PC-9 (cell line): ENCODE data around the gene NCBP1. TPM values are rescaled to one million over a fixed set of nuclear protein-coding genes. Genes with fewer than 3 reads are reported as not detected.

Source experiments
- BruUV-seq: library from RNA; stranded (reverse); fragments of 400-500 nt; replicated peaks from 2 replicates; lab custom pipeline; 2021; lab: Mats Ljungman, UMichigan
- CTCF ChIA-PET: fragments of 300-600 bp; sonication (Branson Sonifier 250); formaldehyde crosslinking; loops from one replicate; lab custom pipeline; 2022; ENCODE audit warnings: antibody characterized with exemption; lab: Charles Lee
- POLR2A ChIA-PET: fragments of 300-600 bp; sonication (Branson Sonifier 250); formaldehyde crosslinking; loops from one replicate; lab custom pipeline; 2022; ENCODE audit warnings: antibody characterized with exemption; ENCODE audit not compliant: unreplicated experiment; lab: Charles Lee
- DNase-seq, 2 experiments: peaks; one replicate each; pipeline versions ENCODE4 v3.0.0 to v3.0.0-alpha.2; 2015 to 2022; ENCODE audit warnings: mixed read lengths in 1 of 2
- H2AFZ ChIP-seq: fragments of 200-600 bp; sonication (generic); 2 replicates; pipeline ENCODE4 v1.8.1; 2017; ENCODE audit warnings: antibody characterized with exemption
- H3F3A ChIP-seq: fragments of 200-600 bp; sonication (generic); 2 replicates; pipeline ENCODE4 v1.8.1; 2017; ENCODE audit warnings: antibody characterized with exemption, mild to moderate bottlenecking, low read depth; ENCODE audit not compliant: insufficient read depth
- H3K27ac ChIP-seq: fragments of 200-600 bp; sonication (generic); 2 replicates; pipeline ENCODE4 v1.6.1; 2016; ENCODE audit warnings: mixed run types
- H3K27me3 ChIP-seq: fragments of 200-600 bp; sonication (generic); 2 replicates; pipeline ENCODE4 v1.6.1; 2016; ENCODE audit warnings: low read depth, mixed run types; ENCODE audit not compliant: insufficient read depth
- H3K36me3 ChIP-seq: fragments of 200-600 bp; sonication (generic); 2 replicates; pipeline ENCODE4 v1.6.1; 2016; ENCODE audit warnings: low read depth, mixed run types
- H3K4me1 ChIP-seq: fragments of 200-600 bp; sonication (generic); replicated peaks from 2 replicates; pipeline ENCODE4 v1.6.1; 2016; ENCODE audit warnings: mixed run types; ENCODE audit not compliant: insufficient read depth
- H3K4me2 ChIP-seq: fragments of 200-600 bp; sonication (generic); 2 replicates; pipeline ENCODE4 v1.6.1; 2017; ENCODE audit warnings: mixed run types
- H3K4me3 ChIP-seq: fragments of 200-600 bp; sonication (generic); 2 replicates; pipeline ENCODE4 v1.6.1; 2016; ENCODE audit warnings: mixed run types
- H3K79me2 ChIP-seq: fragments of 200-600 bp; sonication (generic); 2 replicates; pipeline ENCODE4 v1.6.1; 2017; ENCODE audit warnings: low read depth, mixed run types
- H3K9me2 ChIP-seq: fragments of 200-600 bp; sonication (generic); 2 replicates; pipeline ENCODE4 v1.8.1; 2017; ENCODE audit warnings: mild to moderate bottlenecking; ENCODE audit not compliant: insufficient read depth
- H3K9me3 ChIP-seq: fragments of 200-600 bp; sonication (generic); 2 replicates; pipeline ENCODE4 v1.8.1; 2016; ENCODE audit warnings: low read depth; ENCODE audit not compliant: insufficient read depth
- H4K20me1 ChIP-seq: fragments of 200-600 bp; sonication (generic); 2 replicates; pipeline ENCODE4 v1.8.1; 2017; ENCODE audit not compliant: insufficient read depth
- EZH2 ChIP-seq: fragments of 200-600 bp; sonication (generic); IDR thresholded peaks from 2 replicates; pipeline ENCODE4 v1.8.0; 2017; ENCODE audit warnings: antibody characterized with exemption, low read depth
- intact Hi-C: fragments of 100-400 bp; cut with micrococcal nuclease; formaldehyde crosslinking; loops from one replicate; pipeline ENCODE4 v1.10.0; 2022; ENCODE audit not compliant: unreplicated experiment
- total RNA-seq: library from RNA; stranded (reverse); gene quantifications from 2 replicates; pipeline ENCODE4 v1.2.3, GENCODE V29; 2021
- TF ChIP-seq, protein P1 (sequence below): fragments of 200-600 bp; sonication (generic); conservative IDR thresholded peaks from 2 replicates; pipeline ENCODE4 v1.6.1; 2017; ENCODE audit warnings: mixed run types, antibody characterized with exemption, mild to moderate bottlenecking, moderate library complexity

Gene NCBP1
- total RNA-seq, 1 experiment from 2014 or later, result 40.2 TPM

DNA sequence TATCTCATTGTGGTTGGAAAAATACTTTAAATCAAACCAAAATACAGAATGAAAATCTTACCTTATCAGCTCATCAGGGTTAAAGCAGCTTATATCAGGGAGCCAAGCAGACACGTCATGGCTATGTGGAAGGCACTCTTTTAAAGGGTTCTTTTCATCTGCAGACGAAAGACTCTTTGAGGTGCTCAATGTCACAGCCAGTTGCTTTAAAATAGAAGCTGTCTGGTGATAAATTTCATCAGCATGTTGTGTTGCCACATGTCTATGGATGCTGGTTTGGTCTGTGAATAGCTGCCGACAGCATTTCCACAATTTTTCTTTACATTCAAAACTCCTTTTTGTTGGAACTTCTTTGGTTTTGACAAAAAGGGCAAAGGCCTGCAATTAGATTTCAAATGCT lies 8.0 kb upstream of the NCBP1 start:
- no peaks in the 10 kb centered on the region for H3K27me3 ChIP-seq
- CTCF ChIA-PET, result no interaction called here
- no peak overlapping the region for H3K4me2 ChIP-seq
- BruUV-seq, result no TSS peak
- H3K27ac ChIP-seq, result no peak overlapping the region
- intact Hi-C loops, result no loop called here
- POLR2A ChIA-PET, result no interaction called here
- H3K4me1 ChIP-seq, result no peaks in the 10 kb centered on the region
- no peak overlapping the region for H2AFZ ChIP-seq
- TF ChIP-seq EZH2, result no peak
- TF ChIP-seq, protein P1, sequence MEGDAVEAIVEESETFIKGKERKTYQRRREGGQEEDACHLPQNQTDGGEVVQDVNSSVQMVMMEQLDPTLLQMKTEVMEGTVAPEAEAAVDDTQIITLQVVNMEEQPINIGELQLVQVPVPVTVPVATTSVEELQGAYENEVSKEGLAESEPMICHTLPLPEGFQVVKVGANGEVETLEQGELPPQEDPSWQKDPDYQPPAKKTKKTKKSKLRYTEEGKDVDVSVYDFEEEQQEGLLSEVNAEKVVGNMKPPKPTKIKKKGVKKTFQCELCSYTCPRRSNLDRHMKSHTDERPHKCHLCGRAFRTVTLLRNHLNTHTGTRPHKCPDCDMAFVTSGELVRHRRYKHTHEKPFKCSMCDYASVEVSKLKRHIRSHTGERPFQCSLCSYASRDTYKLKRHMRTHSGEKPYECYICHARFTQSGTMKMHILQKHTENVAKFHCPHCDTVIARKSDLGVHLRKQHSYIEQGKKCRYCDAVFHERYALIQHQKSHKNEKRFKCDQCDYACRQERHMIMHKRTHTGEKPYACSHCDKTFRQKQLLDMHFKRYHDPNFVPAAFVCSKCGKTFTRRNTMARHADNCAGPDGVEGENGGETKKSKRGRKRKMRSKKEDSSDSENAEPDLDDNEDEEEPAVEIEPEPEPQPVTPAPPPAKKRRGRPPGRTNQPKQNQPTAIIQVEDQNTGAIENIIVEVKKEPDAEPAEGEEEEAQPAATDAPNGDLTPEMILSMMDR, result no peak
- no peak for DNase-seq
- no peaks in the 10 kb centered on the region for H3K9me3 ChIP-seq
- peaks cover 33% of the 10 kb centered on the region for H3K79me2 ChIP-seq
- H3K36me3 ChIP-seq, result peaks cover 8% of the 10 kb centered on the region; the same call in 1 of the 2 replicates
- H3F3A ChIP-seq, result peaks cover 2% of the 10 kb centered on the region; the same call in 1 of the 2 replicates
- no peak overlapping the region for H3K4me3 ChIP-seq
- no peaks in the 10 kb centered on the region for H3K9me2 ChIP-seq
- H4K20me1 ChIP-seq, result no peaks in the 10 kb centered on the region

DNA sequence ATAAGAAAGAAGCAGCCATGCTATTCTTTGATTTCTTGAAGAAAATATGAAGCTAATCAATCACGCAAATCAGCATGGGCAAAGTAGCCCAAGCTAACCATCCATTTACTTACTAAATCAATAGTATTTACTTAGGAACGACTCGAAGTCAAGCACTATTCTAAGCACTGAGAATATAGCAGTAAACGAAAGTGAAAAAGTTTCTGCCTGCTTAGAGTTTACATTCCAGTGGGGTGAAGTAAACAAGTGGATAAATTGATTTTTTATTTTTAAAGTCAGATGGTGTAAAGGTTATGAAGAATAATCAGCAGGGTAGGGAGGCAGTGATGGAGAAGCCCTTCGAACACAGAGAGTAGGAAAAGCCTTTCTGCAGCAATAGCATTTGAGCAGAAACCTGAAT lies 6.0 kb upstream of the NCBP1 start:
- DNase-seq, result no peak
- TF ChIP-seq, protein P1, result no peak
- no peak for TF ChIP-seq EZH2
- H4K20me1 ChIP-seq, result no peaks in the 10 kb centered on the region
- intact Hi-C loops, result no loop called here
- BruUV-seq, result no TSS peak
- H3K9me2 ChIP-seq, result no peaks in the 10 kb centered on the region
- no peak overlapping the region for H3K4me3 ChIP-seq
- no peak overlapping the region for H2AFZ ChIP-seq
- no peaks in the 10 kb centered on the region for H3K27me3 ChIP-seq
- H3K4me1 ChIP-seq, result peaks cover 13% of the 10 kb centered on the region
- no peak overlapping the region for H3K27ac ChIP-seq
- ChIA-PET POLR2A (no interaction called here), CTCF (no interaction called here)
- H3F3A ChIP-seq, result peaks cover 22% of the 10 kb centered on the region
- no peak overlapping the region for H3K4me2 ChIP-seq
- H3K9me3 ChIP-seq, result no peaks in the 10 kb centered on the region
- peaks cover 49% of the 10 kb centered on the region for H3K79me2 ChIP-seq
- peaks cover 8% of the 10 kb centered on the region; the same call in 1 of the 2 replicates for H3K36me3 ChIP-seq

DNA sequence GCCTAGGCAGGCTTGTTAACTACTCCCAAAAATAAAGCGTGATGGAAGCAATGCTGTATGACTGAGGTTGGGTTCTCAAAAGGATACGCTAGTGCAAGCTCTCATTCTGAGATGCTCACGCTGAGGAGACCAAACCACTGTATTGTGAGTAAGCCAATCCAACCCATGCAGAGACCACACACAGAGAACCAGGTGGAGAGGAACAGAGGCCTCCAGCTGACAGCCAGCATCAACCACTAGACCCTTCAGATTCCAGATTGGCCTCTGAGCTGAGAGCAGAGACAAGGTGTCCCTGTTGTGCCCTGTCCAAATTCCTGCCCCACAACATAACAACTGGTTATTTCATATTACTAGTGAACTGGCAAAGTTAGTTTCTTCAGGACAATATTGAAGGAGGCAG lies 5.0 kb upstream of the NCBP1 start:
- Histone ChIP-seq H3K27ac (no peak overlapping the region), H3K4me2 (no peak overlapping the region), H3K4me3 (no peak overlapping the region), H3K36me3 (0 out of 2 replicates have a peak, but pooled peaks cover 8% of the 10 kb centered on the region), H3K9me3 (no peaks in the 10 kb centered on the region), H3K27me3 (no peaks in the 10 kb centered on the region), H3F3A (peaks cover 30% of the 10 kb centered on the region), H3K79me2 (peaks cover 49% of the 10 kb centered on the region), H3K9me2 (no peaks in the 10 kb centered on the region), H3K4me1 (peaks cover 13% of the 10 kb centered on the region), H2AFZ (no peak overlapping the region), H4K20me1 (no peaks in the 10 kb centered on the region)
- CTCF ChIA-PET, result no interaction called here
- intact Hi-C loops, result no loop called here
- DNase-seq, result no peak
- POLR2A ChIA-PET, result no interaction called here
- BruUV-seq, result no TSS peak
- no peak for TF ChIP-seq EZH2
- TF ChIP-seq, protein P1, result no peak
